Motor neuron (in vitro differentiated cells): ENCODE data around the gene WFDC5. TPM values are rescaled to one million over a fixed set of nuclear protein-coding genes. Genes with fewer than 3 reads are reported as not detected.

Experiments used
- ATAC-seq, 8 experiments: fragments of 200-7000 bp; cut with Tn5 transposase; replicated peaks in 6 of 8; 2 replicates each; pipeline ENCODE4 v1.8.0; 2021; ENCODE audit warnings: mild to moderate bottlenecking in 8 of 8, moderate library complexity in 8 of 8
- H3K27ac ChIP-seq, 2 donors: fragments of 250-450 bp; sonication (Bioruptor Pico); 2 replicates each; pipeline ENCODE4 v1.9.0; 2021; ENCODE audit warnings: antibody characterized with exemption in 2 of 2, mild to moderate bottlenecking in 2 of 2, moderate library complexity in 1 of 2
- H3K4me1 ChIP-seq, 2 donors: fragments of 250-450 bp; sonication (Bioruptor Pico); replicated peaks in 1 of 2; 2 replicates each; pipeline ENCODE4 v1.6.1; 2021; ENCODE audit warnings: antibody characterized with exemption in 2 of 2, mild to moderate bottlenecking in 2 of 2, moderate library complexity in 1 of 2
- H3K4me3 ChIP-seq, 5 donors: fragments of 250-450 bp; sonication (Bioruptor Pico); 2 replicates each; pipeline ENCODE4 v1.9.0; 2021; ENCODE audit warnings: antibody characterized with exemption in 5 of 5, mild to moderate bottlenecking in 5 of 5, moderate library complexity in 4 of 5
- WGBS, 10 experiments: fragments of 450-650 bp; shearing (Covaris generic); methylation state at CpG; one replicate each; pipeline ENCODE4 v1.0.0; 2022; 5-methylcytosine and 5-hydroxymethylcytosine counted together
- in situ Hi-C, 9 experiments: fragments of 400-800 bp; cut with MboI; loops; one replicate each; pipeline ENCODE4 v1.15.0; 2021; ENCODE audit warnings: low sequenced_read_pairs in 9 of 9, low pct_unique_long_range_greater_than_20kb in 2 of 9; ENCODE audit not compliant: unreplicated experiment in 9 of 9
- total RNA-seq, 8 experiments: library from RNA; unstranded; fragments of 300-600 nt; gene quantifications; 2 replicates each; pipeline versions ENCODE4 v1.2.3 to v1.2.4, GENCODE V29; 2022

Gene WFDC5
- total RNA-seq, 8 experiments from 2014 or later: 0.29 to 0.66 (median 0.36) TPM; not detected in 4

- H3K4me3 ChIP-seq: no peak overlapping the region
- WGBS, 10 experiments: 20 to 90% (median 43%) methylated on average over 1 to 14 of the region's 20 CpGs; no CpG with 5 or more reads in 1 of the 10 experiments
- no peaks in the 10 kb centered on the region for H3K4me1 ChIP-seq
- no peak overlapping the region for H3K27ac ChIP-seq
- in situ Hi-C loops: loop anchor here in 1 of 9 experiments (25.0 kb wide), 1 partner anchor 149 kb away; no protein-coding TSS in a partner anchor
- peak in 3 of 8 experiments; percentile 80 to 93 (median 86) for ATAC-seq
Observed at GRCh38 chr20:45138561-45139300, 23.8 kb upstream of the WFDC5 start.

GRCh38 chr20:45136911-45137310 is 21.9 kb upstream of the WFDC5 start:
- no peak for ATAC-seq
- Histone ChIP-seq H3K4me3 (no peak overlapping the region), H3K27ac (no peak overlapping the region), H3K4me1 (no peaks in the 10 kb centered on the region)
- WGBS, 10 experiments: 0 to 80% (median 37%) methylated on average over 1 to 2 of the region's 2 CpGs; no CpG with 5 or more reads in 7 of the 10 experiments
- in situ Hi-C loops: loop anchor here in 1 of 9 experiments (25.0 kb wide), 1 partner anchor 150 kb away; no protein-coding TSS in a partner anchor

- in situ Hi-C loops: loop anchor here in 1 of 9 experiments (25.0 kb wide), 1 partner anchor 159 kb away; no protein-coding TSS in a partner anchor
- no peak overlapping the region for H3K4me3 ChIP-seq
- H3K4me1 ChIP-seq: no peaks in the 10 kb centered on the region
- WGBS, 10 experiments: 17 to 86% (median 54%) methylated on average over 1 to 2 of the region's 2 CpGs; no CpG with 5 or more reads in 4 of the 10 experiments
- peak in 3 of 8 experiments; percentile 22 to 100 (median 88) for ATAC-seq
- H3K27ac ChIP-seq: no peak overlapping the region
Observed at GRCh38 chr20:45128099-45128498, 13.1 kb upstream of the WFDC5 start.

- 40 to 93% (median 88%) methylated on average over 1 to 5 of the region's 6 CpGs; no CpG with 5 or more reads in 5 of the 10 experiments for WGBS, 10 experiments
- in situ Hi-C loops: loop anchor here in 1 of 9 experiments (25.0 kb wide), 1 partner anchor 163 kb away; no protein-coding TSS in a partner anchor
- H3K4me1 ChIP-seq: no peaks in the 10 kb centered on the region
- H3K4me3 ChIP-seq: no peak within 1 kb of the TSS
- no peak within 1 kb of the TSS for H3K27ac ChIP-seq
- no peak for ATAC-seq
Observed at GRCh38 chr20:45124365-45124764, 9.4 kb upstream of the WFDC5 start, which contains the start of gene WFDC12. Gene WFDC12, minus strand, starts transcription at chr20:45124465. Its CDS starts 18 bp downstream, at chr20:45124447.

- H3K27ac ChIP-seq: no peak overlapping the region
- in situ Hi-C loops: loop anchor here in 1 of 9 experiments (25.0 kb wide), 1 partner anchor 166 kb away; no protein-coding TSS in a partner anchor
- H3K4me1 ChIP-seq: no peaks in the 10 kb centered on the region
- WGBS, 10 experiments: 30 to 75% (median 62%) methylated on average over 1 to 2 of the region's 2 CpGs; no CpG with 5 or more reads in 1 of the 10 experiments
- no peak for ATAC-seq
- no peak overlapping the region for H3K4me3 ChIP-seq
Observed at GRCh38 chr20:45121388-45121787, 6.4 kb upstream of the WFDC5 start.

- no peaks in the 10 kb centered on the region for H3K4me1 ChIP-seq
- 17 to 94% (median 67%) methylated on average over 1 to 2 of the region's 2 CpGs; no CpG with 5 or more reads in 1 of the 10 experiments for WGBS, 10 experiments
- no peak overlapping the region for H3K4me3 ChIP-seq
- in situ Hi-C loops: loop anchor here in 1 of 9 experiments (25.0 kb wide), 1 partner anchor 168 kb away; no protein-coding TSS in a partner anchor
- no peak for ATAC-seq
- H3K27ac ChIP-seq: no peak overlapping the region
Observed at GRCh38 chr20:45119556-45120266, 4.7 kb upstream of the WFDC5 start.

- no peak overlapping the region for H3K4me3 ChIP-seq
- no peaks in the 10 kb centered on the region for H3K4me1 ChIP-seq
- no peak for ATAC-seq
- 11 to 100% (median 86%) methylated on average over 1 to 2 of the region's 2 CpGs; no CpG with 5 or more reads in 2 of the 10 experiments for WGBS, 10 experiments
- in situ Hi-C loops: loop anchor here in 1 of 9 experiments (25.0 kb wide), 1 partner anchor 169 kb away; no protein-coding TSS in a partner anchor
- H3K27ac ChIP-seq: no peak overlapping the region
Observed at GRCh38 chr20:45118028-45118427, 3.1 kb upstream of the WFDC5 start.

GRCh38 chr20:45117581-45117980 is 2.6 kb upstream of the WFDC5 start:
- H3K27ac ChIP-seq: no peak overlapping the region
- H3K4me3 ChIP-seq: no peak overlapping the region
- WGBS, 10 experiments: 0 to 95% (median 73%) methylated on average over 1 to 4 of the region's 4 CpGs
- in situ Hi-C loops: loop anchor here in 1 of 9 experiments (25.0 kb wide), 1 partner anchor 170 kb away; no protein-coding TSS in a partner anchor
- no peak for ATAC-seq
- H3K4me1 ChIP-seq: no peaks in the 10 kb centered on the region

- in situ Hi-C loops: loop anchor here in 1 of 9 experiments (25.0 kb wide), 1 partner anchor 171 kb away; no protein-coding TSS in a partner anchor
- Histone ChIP-seq H3K27ac (no peak overlapping the region), H3K4me1 (no peaks in the 10 kb centered on the region), H3K4me3 (no peak overlapping the region)
- WGBS, 10 experiments: 67 to 100% (median 83%) methylated on average over 1 to 4 of the region's 4 CpGs; no CpG with 5 or more reads in 6 of the 10 experiments
- no peak for ATAC-seq
Observed at GRCh38 chr20:45115829-45116228, 855 bp upstream of the WFDC5 start.

GRCh38 chr20:45115386-45115774 is 406 bp upstream of the WFDC5 start:
- no peak for ATAC-seq
- no peaks in the 10 kb centered on the region for H3K4me1 ChIP-seq
- WGBS, 10 experiments: 33 to 100% (median 86%) methylated on average over 1 to 2 of the region's 3 CpGs; no CpG with 5 or more reads in 7 of the 10 experiments

GRCh38 chr20:45113865-45114264 is 1.1 kb downstream of the WFDC5 start:
- WGBS, 10 experiments: 71 to 100% (median 82%) methylated on average over 1 to 3 of the region's 3 CpGs
- no peak for ATAC-seq
- Histone ChIP-seq H3K27ac (no peak overlapping the region), H3K4me1 (no peaks in the 10 kb centered on the region), H3K4me3 (no peak overlapping the region)
- in situ Hi-C loops: loop anchor here in 1 of 9 experiments (25.0 kb wide), 1 partner anchor 173 kb away; no protein-coding TSS in a partner anchor

More at GRCh38 chr20:45115386-45115774, 406 bp upstream of the WFDC5 start:
- H3K27ac ChIP-seq: no peak overlapping the region
- no peak overlapping the region for H3K4me3 ChIP-seq
- in situ Hi-C loops: loop anchor here in 1 of 9 experiments (25.0 kb wide), 1 partner anchor 172 kb away; no protein-coding TSS in a partner anchor

GRCh38 chr20:45112754-45113153 is 2.2 kb downstream of the WFDC5 start:
- Histone ChIP-seq H3K4me1 (no peaks in the 10 kb centered on the region), H3K27ac (no peak overlapping the region), H3K4me3 (no peak overlapping the region)
- in situ Hi-C loops: loop anchor here in 1 of 9 experiments (25.0 kb wide), 1 partner anchor 175 kb away; no protein-coding TSS in a partner anchor
- peak in 2 of 8 experiments; percentile 30 to 59 for ATAC-seq
